ENCODE measurements around the gene ASPSCR1. TPM values are rescaled to one million over a fixed set of nuclear protein-coding genes. Genes with fewer than 3 reads are reported as not detected.

The ASPSCR1 gene
- total and polyA plus RNA-seq, 9 of the 15 experiments (the other 6 are each of a cell fraction or from before 2014, with no cell fraction given): 0.90 to 36.9 (median 11.6) TPM

GRCh38 chr17:82006468-82007227, 29.2 kb downstream of the ASPSCR1 start (continued):
- TF ChIP-seq E2F4 (CRISPR knock-in tag; IDR thresholded peaks at IDR 0.05; ENCODE audit: low read depth) (no peak), ZBTB7A (IDR thresholded peaks at IDR 0.05; ENCODE audit: borderline replicate concordance, control insufficient read depth, low read depth, low read length) (no peak), ATF3 (IDR thresholded peaks at IDR 0.05) (no peak), ATF3 (CRISPR knock-in tag; conservative IDR thresholded peaks at IDR 0.05) (no peak), C11orf30 (IDR thresholded peaks at IDR 0.05; ENCODE audit: low read depth) (no peak), ZNF449 (CRISPR knock-in tag; IDR thresholded peaks at IDR 0.05) (no peak), HDAC3 (IDR thresholded peaks at IDR 0.05; ENCODE audit: borderline replicate concordance, partially characterized antibody) (no peak), SRSF7 (optimal IDR thresholded peaks at IDR 0.05; ENCODE audit: low read depth, low read length) (no peak), SMAD3 (CRISPR knock-in tag; conservative IDR thresholded peaks at IDR 0.05) (no peak), ZNF766 (CRISPR knock-in tag; conservative IDR thresholded peaks at IDR 0.05) (no peak), CREB3L1 (IDR thresholded peaks at IDR 0.05; ENCODE audit: borderline replicate concordance, low read depth) (no peak), KAT7 (CRISPR knock-in tag; IDR thresholded peaks at IDR 0.05; ENCODE audit: borderline replicate concordance) (no peak), SRSF1 (IDR thresholded peaks at IDR 0.05; ENCODE audit: low read depth, low read length) (no peak)
- TF ChIP-seq, protein P1, sequence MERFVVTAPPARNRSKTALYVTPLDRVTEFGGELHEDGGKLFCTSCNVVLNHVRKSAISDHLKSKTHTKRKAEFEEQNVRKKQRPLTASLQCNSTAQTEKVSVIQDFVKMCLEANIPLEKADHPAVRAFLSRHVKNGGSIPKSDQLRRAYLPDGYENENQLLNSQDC (CRISPR knock-in tag; IDR thresholded peaks at IDR 0.05): no peak

All from K562 (cell line).